ENCODE data around the gene AFP.

Gene AFP

DNA sequence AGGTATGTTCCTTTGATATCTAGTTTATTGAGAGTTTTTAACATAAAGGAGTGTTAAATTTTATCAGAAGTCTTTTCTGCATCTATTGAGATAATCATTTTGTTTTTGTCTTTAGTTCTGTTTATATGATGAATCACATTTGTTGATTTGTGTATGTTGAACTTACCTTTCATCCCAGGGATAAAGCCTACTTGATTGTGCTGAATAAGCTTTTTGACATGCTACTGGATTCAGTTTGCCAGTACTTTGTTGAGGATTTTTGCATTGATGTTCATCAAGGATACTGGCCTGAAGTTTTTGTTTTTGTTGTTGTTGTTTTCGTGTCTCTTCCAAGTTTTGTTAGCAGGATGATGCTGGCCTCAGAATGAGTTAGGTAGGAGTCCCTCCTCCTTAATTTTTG is 34.7 kb downstream of the AFP start:
- TF ChIP-seq FOXK2 (IDR thresholded peaks at IDR 0.05) (no peak), SUZ12 (IDR thresholded peaks at IDR 0.05) (no peak), L3MBTL2 (conservative IDR thresholded peaks at IDR 0.05) (no peak), HDGF (IDR thresholded peaks at IDR 0.05; ENCODE audit: borderline replicate concordance) (no peak), ZNF384 (IDR thresholded peaks at IDR 0.05) (no peak), BHLHE40 (IDR thresholded peaks at IDR 0.05; ENCODE audit: borderline replicate concordance) (no peak), SP1 (IDR thresholded peaks at IDR 0.05) (no peak), ARNT (IDR thresholded peaks at IDR 0.05) (no peak), NFRKB (IDR thresholded peaks at IDR 0.05) (no peak), TARDBP (IDR thresholded peaks at IDR 0.05) (no peak), ELF4 (IDR thresholded peaks at IDR 0.05) (no peak), FOXA1 (IDR thresholded peaks at IDR 0.05) (no peak), FOXM1 (IDR thresholded peaks at IDR 0.05; ENCODE audit: borderline replicate concordance) (no peak)
- TF ChIP-seq, protein P1, sequence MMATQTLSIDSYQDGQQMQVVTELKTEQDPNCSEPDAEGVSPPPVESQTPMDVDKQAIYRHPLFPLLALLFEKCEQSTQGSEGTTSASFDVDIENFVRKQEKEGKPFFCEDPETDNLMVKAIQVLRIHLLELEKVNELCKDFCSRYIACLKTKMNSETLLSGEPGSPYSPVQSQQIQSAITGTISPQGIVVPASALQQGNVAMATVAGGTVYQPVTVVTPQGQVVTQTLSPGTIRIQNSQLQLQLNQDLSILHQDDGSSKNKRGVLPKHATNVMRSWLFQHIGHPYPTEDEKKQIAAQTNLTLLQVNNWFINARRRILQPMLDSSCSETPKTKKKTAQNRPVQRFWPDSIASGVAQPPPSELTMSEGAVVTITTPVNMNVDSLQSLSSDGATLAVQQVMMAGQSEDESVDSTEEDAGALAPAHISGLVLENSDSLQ (IDR thresholded peaks at IDR 0.05): no peak
- DNase-seq (ENCODE audit: extremely low spot score): no peak
- ChIA-PET POLR2A (no interaction called here), CTCF (no interaction called here)

DNA sequence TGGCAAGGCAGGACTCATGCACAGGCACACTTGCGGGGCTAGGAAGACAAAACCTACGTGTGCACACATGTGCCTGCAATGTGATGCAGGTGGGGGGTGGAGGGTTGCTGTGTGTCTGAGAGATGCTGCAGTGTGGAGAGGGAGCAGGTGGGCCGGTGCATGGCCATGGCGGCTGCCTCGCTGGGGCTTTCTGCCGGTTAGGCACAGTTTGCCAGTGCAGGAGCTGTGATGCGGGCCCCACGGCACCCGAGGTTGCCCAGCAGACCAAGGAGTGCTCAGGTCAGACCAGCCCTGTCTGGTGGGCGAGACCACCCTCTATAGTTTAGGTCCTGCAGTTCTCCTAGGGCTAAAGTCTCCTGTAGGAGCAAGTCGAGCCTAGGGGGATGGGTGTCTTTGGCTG is 41.2 kb downstream of the AFP start:
- TF ChIP-seq ELF4 (IDR thresholded peaks at IDR 0.05): no peak
- TF ChIP-seq ZNF384 (IDR thresholded peaks at IDR 0.05): no peak
- TF ChIP-seq BHLHE40 (IDR thresholded peaks at IDR 0.05; ENCODE audit: borderline replicate concordance): no peak
- TF ChIP-seq HDGF (IDR thresholded peaks at IDR 0.05; ENCODE audit: borderline replicate concordance): no peak
- no peak for TF ChIP-seq L3MBTL2 (conservative IDR thresholded peaks at IDR 0.05)
- TF ChIP-seq, protein P1 (IDR thresholded peaks at IDR 0.05): no peak
- TF ChIP-seq NFRKB (IDR thresholded peaks at IDR 0.05): no peak
- no peak for TF ChIP-seq ARNT (IDR thresholded peaks at IDR 0.05)
- no peak for TF ChIP-seq CTBP1 (IDR thresholded peaks at IDR 0.05; ENCODE audit: borderline replicate concordance)
- DNase-seq (ENCODE audit: extremely low spot score): no peak
- ChIA-PET CTCF (no interaction called here), POLR2A (no interaction called here)

DNA sequence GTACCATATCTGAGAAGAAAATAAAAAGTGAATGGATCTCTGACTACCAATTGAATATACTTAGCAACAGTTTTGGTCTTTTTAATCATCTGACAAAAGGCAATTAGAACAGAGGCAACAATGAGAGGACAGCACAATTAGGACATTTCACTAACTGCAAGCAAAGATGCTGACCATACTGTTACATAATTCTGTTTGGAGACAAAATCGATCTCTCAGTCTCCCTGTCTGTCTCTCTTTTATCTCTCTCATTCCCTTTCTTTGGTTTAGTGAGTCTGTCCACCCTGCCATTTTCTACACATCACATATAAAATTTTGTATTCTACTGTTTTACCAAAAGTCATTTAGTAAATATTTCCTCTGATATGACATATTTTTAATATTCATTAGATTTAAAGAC is 43.3 kb downstream of the AFP start:
- no peak for DNase-seq (ENCODE audit: extremely low spot score)
- CTCF ChIA-PET: no interaction called here
- POLR2A ChIA-PET: no interaction called here
- TF ChIP-seq FOXK2 (IDR thresholded peaks at IDR 0.05) (no peak), TARDBP (IDR thresholded peaks at IDR 0.05) (no peak), HDGF (IDR thresholded peaks at IDR 0.05; ENCODE audit: borderline replicate concordance) (no peak), CTBP1 (IDR thresholded peaks at IDR 0.05; ENCODE audit: borderline replicate concordance) (no peak), FOXM1 (IDR thresholded peaks at IDR 0.05; ENCODE audit: borderline replicate concordance) (no peak), FOXA1 (IDR thresholded peaks at IDR 0.05) (no peak), L3MBTL2 (conservative IDR thresholded peaks at IDR 0.05) (no peak), BHLHE40 (IDR thresholded peaks at IDR 0.05; ENCODE audit: borderline replicate concordance) (no peak), SP1 (IDR thresholded peaks at IDR 0.05) (no peak), ARNT (IDR thresholded peaks at IDR 0.05) (no peak), ELF4 (IDR thresholded peaks at IDR 0.05) (no peak), ZNF384 (IDR thresholded peaks at IDR 0.05) (no peak)
- TF ChIP-seq, protein P1 (IDR thresholded peaks at IDR 0.05): no peak

GRCh38 chr4:73481358-73481757 is 45.3 kb downstream of the AFP start, which contains the start of gene AFM:
TSS of gene AFM (plus strand) at chr4:73481745. CDS start at chr4:73481776, 31 bp downstream.
- ChIA-PET CTCF (no interaction called here), POLR2A (no interaction called here)
- TF ChIP-seq ZNF384 (IDR thresholded peaks at IDR 0.05): no peak
- TF ChIP-seq TARDBP (IDR thresholded peaks at IDR 0.05): no peak
- TF ChIP-seq LEF1 (IDR thresholded peaks at IDR 0.05; ENCODE audit: borderline replicate concordance): no peak
- no peak for TF ChIP-seq SP1 (IDR thresholded peaks at IDR 0.05)
- no peak for TF ChIP-seq HDGF (IDR thresholded peaks at IDR 0.05; ENCODE audit: borderline replicate concordance)
- no peak for TF ChIP-seq SUZ12 (IDR thresholded peaks at IDR 0.05)
- TF ChIP-seq, protein P1 (IDR thresholded peaks at IDR 0.05): no peak
- no peak for TF ChIP-seq FOXK2 (IDR thresholded peaks at IDR 0.05)
- no peak for TF ChIP-seq FOXM1 (IDR thresholded peaks at IDR 0.05; ENCODE audit: borderline replicate concordance)
- no peak for TF ChIP-seq ARNT (IDR thresholded peaks at IDR 0.05)
- no peak for TF ChIP-seq BHLHE40 (IDR thresholded peaks at IDR 0.05; ENCODE audit: borderline replicate concordance)
- no peak for TF ChIP-seq CTBP1 (IDR thresholded peaks at IDR 0.05; ENCODE audit: borderline replicate concordance)
- TF ChIP-seq FOXA1 (IDR thresholded peaks at IDR 0.05): no peak
- no peak for TF ChIP-seq L3MBTL2 (conservative IDR thresholded peaks at IDR 0.05)
- DNase-seq (ENCODE audit: extremely low spot score): no peak

GRCh38 chr4:73485085-73485484 is 49.1 kb downstream of the AFP start:
- ChIA-PET POLR2A (no interaction called here), CTCF (no interaction called here)
- DNase-seq (ENCODE audit: extremely low spot score): no peak
- TF ChIP-seq ELF4 (IDR thresholded peaks at IDR 0.05) (no peak), SP1 (IDR thresholded peaks at IDR 0.05) (no peak), L3MBTL2 (conservative IDR thresholded peaks at IDR 0.05) (no peak), HDGF (IDR thresholded peaks at IDR 0.05; ENCODE audit: borderline replicate concordance) (no peak), ARNT (IDR thresholded peaks at IDR 0.05) (no peak), LEF1 (IDR thresholded peaks at IDR 0.05; ENCODE audit: borderline replicate concordance) (no peak), FOXA1 (IDR thresholded peaks at IDR 0.05) (no peak), BHLHE40 (IDR thresholded peaks at IDR 0.05; ENCODE audit: borderline replicate concordance) (no peak), NFRKB (IDR thresholded peaks at IDR 0.05) (no peak), FOXM1 (IDR thresholded peaks at IDR 0.05; ENCODE audit: borderline replicate concordance) (no peak), CTBP1 (IDR thresholded peaks at IDR 0.05; ENCODE audit: borderline replicate concordance) (no peak)
- TF ChIP-seq, protein P1 (IDR thresholded peaks at IDR 0.05): no peak

All from HEK293T (cell line).